Eye (tissue), 1 donor: ENCODE results near the gene ZNF385D.
"Not testable (repeated sequence)": the region's sequence is repeated elsewhere in the genome, so short reads cannot be mapped to it uniquely, and the experiment has no call there.

ENCODE experiments used
- DNase-seq: peaks from one replicate; pipeline ENCODE4 v3.0.0-alpha.2; 2015

Gene ZNF385D

GRCh38 chr3:21434310-21434709, 316.7 kb downstream of the ZNF385D start:
- DNase-seq: no peak

DNA sequence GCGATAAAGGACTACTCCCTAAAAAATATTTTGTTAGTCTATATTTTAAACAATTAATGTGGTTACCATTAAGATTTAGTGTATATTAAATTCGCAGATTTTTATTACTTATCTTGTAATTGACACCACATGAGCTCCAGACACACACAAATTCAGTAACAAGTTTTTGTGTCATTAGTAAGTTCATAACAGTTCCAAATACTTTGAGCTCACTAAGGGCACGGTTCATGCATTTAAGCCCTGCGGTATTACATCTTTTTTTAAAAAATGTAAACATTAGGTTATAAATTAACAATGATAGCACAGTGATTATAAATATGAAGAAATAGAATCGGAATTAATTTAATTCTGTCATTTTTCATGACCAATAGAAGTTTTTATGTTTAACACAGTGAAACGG, 317.3 kb downstream of the ZNF385D start:
- no peak for DNase-seq

DNA sequence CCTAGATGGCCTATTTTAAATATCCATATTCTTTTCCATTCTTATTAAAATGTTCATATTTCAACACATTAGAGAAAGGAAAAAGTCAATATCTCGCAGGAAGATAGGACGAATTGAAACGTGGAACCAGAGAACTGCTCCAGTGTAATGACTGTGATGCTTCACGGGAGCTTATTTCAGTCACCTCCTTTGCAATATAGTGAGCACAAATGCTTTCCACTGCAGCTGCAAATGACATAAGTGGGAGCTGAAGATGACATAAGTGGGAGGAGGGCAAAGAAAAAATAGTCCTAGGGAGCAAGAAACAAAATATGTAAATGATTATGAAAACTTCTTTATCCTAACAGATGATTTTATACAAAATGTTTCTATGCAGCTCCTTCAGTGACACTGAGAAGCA, 324.1 kb downstream of the ZNF385D start:
- no peak for DNase-seq

DNA sequence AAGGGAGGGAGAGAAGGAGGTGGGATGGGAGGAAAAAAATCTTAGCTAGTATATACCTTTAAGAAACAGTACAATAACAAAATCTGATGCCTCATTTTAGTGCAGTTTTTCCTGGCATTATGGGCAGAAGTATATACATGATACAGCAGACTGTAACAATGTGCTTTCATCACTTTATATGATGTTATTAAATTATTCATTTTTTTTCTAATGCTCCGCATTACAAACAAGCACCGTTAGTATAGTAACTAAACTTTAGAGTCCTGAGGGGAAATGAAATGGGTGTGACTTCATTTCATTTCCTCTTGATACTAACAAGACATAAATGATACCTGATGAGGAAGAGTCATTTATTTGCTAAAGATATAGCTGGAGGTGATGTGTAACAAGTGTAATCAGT, 325.3 kb downstream of the ZNF385D start:
- DNase-seq: no peak

DNA sequence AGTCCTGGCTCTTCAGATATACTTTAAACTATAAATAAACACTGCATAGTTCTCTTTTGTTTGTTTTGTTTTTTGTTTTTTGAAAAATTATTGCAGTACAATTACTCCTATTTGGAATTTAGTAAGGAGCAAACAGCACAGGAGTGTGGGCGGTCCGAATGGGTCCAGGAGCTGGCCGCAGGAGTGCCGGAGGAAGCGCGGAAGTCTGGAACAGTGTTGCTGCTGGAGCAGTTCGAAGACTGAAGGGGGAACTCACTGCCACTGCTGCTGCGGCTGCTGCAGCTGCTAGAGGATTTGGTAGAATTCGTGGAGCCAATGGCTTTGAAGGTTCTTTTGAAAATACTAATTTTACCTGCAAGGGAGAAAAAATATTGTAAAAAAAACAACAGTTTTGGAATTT, 329.9 kb downstream of the ZNF385D start:
- no peak for DNase-seq

GRCh38 chr3:21417991-21418390, 333.0 kb downstream of the ZNF385D start:
- DNase-seq: no peak

GRCh38 chr3:21414506-21414905, 336.5 kb downstream of the ZNF385D start:
- DNase-seq: no peak

DNA sequence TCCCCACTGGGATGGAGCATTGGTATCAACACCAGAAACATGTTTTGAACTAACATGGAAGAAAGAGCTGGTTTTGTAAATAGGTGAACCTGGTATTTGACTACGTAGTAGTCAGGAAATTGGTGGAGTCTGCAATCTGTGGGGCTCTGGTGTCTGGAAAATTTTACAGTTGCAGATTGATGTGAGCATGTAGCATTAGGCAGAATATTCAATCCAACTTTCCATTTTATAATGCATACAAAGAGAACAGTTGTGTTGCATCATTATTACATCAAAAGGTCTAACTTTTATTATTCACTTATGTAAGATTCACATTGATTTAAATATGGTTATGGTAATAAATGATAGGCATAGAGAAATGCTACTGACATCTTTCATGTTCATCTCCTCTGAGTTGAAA, 340.0 kb downstream of the ZNF385D start:
- no peak for DNase-seq

DNA sequence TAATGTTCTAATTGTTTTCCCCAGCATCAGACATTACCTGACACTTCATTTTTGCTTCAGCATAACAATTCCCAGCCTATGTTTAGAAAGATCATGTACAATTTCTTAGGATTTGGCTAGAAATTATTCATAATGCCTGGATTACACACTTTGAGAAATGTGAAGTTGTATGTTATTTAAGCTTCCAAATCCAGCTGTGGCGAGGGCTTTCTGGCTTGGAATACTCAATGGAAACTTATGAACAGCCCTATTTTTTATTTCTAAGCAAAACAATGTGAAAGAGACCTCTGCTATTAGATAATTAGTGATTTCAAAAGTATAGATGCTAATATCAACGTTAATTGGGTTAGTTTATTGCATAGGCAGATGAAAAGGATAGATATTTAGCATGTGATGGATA, 341.6 kb downstream of the ZNF385D start:
- DNase-seq: no peak

GRCh38 chr3:21407743-21408142, 343.3 kb downstream of the ZNF385D start:
- no peak for DNase-seq

DNA sequence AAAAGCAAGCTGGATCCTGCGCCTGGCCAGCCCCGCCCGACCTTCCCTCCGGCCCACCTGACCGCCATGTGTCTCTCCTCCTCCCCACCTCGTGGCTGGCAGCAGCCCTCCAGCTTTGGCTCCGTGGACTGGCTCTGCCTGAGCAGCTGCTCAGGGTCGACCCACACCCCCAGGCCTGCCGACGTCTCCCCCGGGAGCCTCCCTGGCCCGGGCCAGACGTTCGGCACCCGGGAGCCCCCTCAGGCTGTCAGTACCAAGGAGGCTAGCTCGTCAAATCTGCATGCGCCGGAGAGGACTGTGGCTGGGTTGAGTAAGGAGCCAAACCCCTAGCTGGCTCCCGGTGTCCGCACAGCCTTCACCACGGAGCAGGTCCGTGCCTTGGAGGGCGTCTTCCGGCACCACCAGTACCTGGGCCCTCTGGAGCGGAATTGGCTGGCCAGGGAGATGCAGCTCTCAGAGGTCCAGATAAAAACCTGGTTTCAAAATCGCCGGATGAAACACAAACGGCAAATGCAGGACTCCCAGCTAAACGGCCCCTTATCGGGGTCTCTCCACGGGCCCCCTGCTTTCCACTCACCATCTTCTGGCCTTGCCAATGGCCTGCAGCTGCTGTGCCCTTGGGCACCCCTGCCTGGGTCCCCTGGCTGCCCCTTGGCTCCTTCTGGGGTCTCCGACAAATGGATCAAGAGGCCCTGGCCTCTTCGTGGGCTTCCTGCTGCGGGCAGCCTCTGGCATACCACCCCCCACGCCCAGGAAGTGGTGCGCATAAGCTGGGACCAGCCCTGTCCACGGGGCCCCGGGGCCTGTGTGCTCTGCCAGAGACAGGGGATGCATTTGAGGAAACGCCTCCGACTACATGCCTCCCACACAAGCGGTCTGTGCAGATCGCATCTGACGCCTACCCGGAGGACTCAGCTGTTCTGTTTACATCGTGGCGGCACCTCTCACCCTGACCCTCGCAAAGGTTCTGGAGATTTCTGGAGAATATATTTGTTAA, 345.0 kb downstream of the ZNF385D start:
- no peak for DNase-seq

DNA sequence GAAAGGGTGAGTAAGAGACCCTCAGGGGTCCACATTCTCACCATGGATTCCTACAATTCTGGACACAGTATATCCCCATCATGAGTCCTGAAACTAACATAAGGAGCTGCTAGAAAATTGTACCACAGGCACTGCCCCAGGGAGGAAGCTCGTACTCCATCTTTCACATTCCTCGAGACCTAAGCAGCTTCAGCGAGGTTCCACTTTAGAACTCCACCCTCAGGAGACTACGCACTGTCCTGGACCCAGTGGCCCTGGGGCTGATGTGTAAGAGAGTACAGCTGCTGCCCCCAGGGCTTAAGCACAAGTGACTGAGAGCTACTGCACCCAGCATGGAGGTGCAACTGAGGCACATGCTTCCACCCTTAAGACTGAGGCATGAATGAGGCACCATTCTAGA, 352.5 kb downstream of the ZNF385D start:
- no peak for DNase-seq

DNA sequence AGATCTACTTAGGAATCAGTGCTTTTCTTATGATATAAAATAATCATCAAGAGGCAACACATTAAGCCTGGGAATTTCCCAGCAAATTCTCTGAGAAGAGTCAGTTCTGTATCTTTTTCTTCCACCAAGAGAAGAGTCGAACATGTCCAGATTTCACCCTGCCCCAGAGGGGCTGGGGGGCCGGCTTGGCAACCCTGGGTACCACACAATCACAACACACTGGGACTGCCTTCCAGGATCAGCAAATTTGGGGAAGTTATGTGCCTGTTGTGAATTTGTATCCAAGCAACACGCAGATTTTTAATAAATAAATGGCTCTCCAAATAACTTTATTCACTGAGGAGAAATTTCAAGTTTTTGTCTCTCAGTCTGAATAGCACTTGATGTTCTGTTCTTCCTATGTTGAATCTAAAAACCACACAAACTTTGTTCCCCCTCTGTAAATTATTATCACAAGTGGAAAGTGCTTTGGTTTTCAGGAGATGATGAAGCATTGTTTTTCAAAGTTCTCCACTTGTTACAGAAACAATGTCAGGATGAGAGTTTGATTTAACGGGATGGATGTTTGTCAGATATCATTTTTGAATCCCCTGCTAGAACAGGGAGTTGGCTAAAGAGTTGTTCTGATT, 357.2 kb downstream of the ZNF385D start:
- DNase-seq: no peak

DNA sequence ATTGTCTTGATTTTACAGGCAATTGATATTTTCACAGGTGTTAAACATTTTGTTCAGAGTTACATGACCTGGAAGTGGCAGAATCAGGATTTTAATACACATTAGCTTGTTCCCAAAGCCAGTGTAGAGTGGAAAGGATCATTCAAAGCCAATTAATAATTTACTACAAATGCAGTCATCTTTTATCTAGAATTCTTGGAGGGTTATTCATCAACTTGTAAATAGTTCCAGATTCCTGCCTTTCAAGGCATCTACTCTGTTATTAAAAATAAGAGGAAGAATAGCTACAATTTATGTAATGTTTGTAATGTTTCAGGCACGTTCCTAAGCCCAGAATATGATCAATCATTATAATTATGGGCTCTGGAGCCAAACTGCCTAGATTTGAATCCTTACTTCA, 358.5 kb downstream of the ZNF385D start:
- DNase-seq: no peak

- DNase-seq: no peak
Observed at GRCh38 chr3:21390856-21391255, 360.2 kb downstream of the ZNF385D start.

DNA sequence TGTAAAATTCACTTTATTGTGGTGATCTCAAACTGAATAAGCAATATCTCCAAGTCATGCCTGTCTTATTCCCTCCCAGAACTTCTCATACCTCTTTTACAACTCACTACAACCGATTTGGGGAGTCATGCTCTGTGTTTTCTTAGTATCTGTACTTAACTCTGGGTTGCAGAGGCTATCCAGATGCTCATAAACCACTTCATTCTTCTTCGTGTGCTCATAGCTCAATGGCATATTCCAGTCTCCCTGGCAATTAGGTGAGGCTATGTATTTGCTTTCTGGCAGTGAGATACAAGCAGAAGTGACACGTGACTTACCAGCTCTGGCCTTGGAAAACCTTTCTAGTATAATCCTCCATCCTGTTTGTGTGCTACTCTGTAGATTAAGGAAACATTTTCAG, 360.9 kb downstream of the ZNF385D start:
- no peak for DNase-seq

DNA sequence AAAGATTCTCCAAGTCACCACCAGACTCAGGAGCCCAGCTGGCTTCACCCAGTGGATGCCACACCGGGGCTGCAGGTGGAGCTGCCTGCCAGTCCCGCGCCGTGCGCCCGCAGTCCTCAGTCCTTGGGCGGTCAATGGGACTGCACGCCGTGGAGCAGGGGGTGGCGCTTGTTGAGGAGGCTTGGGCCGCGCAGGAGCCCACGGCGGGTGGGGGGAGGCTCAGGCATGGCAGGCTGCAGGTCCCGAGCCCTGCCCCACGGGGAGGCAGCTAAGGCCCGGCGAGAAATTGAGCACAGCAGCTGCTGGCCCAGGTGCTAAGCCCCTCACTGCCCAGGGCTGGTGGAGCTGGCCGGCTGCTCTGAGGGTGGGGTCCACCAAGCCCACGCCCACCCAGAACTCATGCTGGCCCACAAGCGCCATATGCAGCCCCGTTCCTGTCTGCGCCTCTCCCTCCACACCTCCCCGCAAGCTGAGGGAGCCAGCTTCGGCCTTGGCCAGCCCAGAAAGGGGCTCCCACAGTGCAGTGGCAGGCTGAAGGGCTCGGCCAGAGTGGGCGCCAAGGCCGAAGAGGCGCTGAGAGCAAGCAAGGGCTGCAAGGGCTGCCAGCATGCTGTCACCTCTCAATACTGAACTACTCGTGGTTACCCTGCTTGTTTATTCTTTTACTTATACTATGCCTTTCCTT, 363.7 kb downstream of the ZNF385D start:
- not testable (repeated sequence) for DNase-seq

DNA sequence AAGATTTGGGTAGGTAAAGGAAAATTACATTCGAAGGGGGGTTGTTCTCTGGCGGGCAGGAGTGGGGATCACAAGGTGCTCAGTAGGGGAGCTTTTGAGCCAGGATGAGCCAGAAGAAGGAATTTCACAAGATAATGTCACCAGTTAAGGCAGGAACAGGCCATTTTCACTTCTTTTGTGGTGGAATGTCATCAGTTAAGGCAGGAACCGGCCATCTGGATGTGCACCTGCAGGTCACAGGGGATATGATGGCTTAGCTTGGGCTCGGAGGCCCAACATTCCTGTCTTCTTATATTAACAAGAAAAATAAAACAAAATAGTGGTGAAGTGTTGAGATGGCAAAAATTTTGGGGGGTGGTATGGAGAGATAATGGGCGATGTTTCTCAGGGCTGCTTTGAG, 373.0 kb downstream of the ZNF385D start:
- not testable (repeated sequence) for DNase-seq

GRCh38 chr3:21377071-21377769, 373.8 kb downstream of the ZNF385D start:
- DNase-seq: no peak

GRCh38 chr3:21372316-21372715, 378.7 kb downstream of the ZNF385D start:
- no peak for DNase-seq
